ENCODE results near the gene MED20. TPM values are rescaled to one million over a fixed set of nuclear protein-coding genes. Genes with fewer than 3 reads are reported as not detected.

Gene MED20
- polyA plus RNA-seq, 1 donor (not counting 4 experiments of a cell fraction or from before 2014, with no cell fraction given): 37.5 TPM

DNA sequence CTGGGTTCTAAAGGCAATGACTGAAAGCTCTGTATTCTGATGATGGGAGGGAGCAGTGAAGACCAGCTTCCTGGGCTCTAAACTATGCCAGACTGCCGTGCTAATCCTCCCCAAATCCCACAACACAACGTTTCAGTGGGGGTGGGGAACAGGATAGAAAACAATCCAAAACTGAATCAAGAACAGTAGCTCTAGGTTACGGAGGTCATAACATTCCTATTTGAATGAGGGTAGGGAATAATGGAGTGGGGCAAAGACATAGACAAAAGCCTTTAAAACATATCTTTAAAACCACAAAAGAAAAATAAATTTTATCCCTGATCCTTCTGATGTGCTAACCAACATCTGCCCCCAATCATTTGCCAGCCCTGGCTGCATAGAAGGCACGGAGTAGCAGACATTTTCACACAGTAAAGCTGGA is 33.6 kb downstream of the MED20 start:
- Histone ChIP-seq H3K27me3 (ENCODE audit: control insufficient read depth, extremely low read depth, insufficient read depth, low read length) (no peaks in the 10 kb centered on the region), H3K4me1 (ENCODE audit: control insufficient read depth, extremely low read depth, insufficient read depth, low read length) (no peaks in the 10 kb centered on the region), H3K27ac (ENCODE audit: control insufficient read depth, insufficient read depth, low read length) (no peak overlapping the region), H3K36me3 (ENCODE audit: control insufficient read depth in 2 of 2, extremely low read depth in 1 of 2, insufficient read depth in 2 of 2, low read length in 2 of 2) (peaks cover 1 to 4% of the 10 kb centered on the region in 2 experiments), H3K9ac (ENCODE audit: control insufficient read depth, extremely low read depth, insufficient read depth, low read length) (no peak overlapping the region), H2AFZ (ENCODE audit: control insufficient read depth, low read length) (no peak overlapping the region), H3K79me2 (ENCODE audit: control insufficient read depth, insufficient read depth, low read length) (no peaks in the 10 kb centered on the region), H4K20me1 (ENCODE audit: control insufficient read depth, extremely low read depth, insufficient read depth, low read length) (no peaks in the 10 kb centered on the region), H3K4me2 (ENCODE audit: control insufficient read depth, extremely low read depth, insufficient read depth, low read depth, low read length) (no peak overlapping the region), H3K4me3 (ENCODE audit: control insufficient read depth in 2 of 3, extremely low read depth in 1 of 3, insufficient read depth in 2 of 3, low read depth in 1 of 3, low read length in 3 of 3) (no peak overlapping the region), H3K9me3 (ENCODE audit: control insufficient read depth, low read depth, low read length) (no peaks in the 10 kb centered on the region), H3K9me1 (ENCODE audit: control insufficient read depth, extremely low read depth, insufficient read depth, low read length) (no peaks in the 10 kb centered on the region)
- dilution Hi-C loops (cut with MboI; ENCODE audit: extremely low pct_ligation_motif_present, low sequenced_read_pairs): no loop called here
- DNase-seq (ENCODE audit: low read depth, low spot score) (no peak), FAIRE-seq (no peak)
- TF ChIP-seq, protein P1, sequence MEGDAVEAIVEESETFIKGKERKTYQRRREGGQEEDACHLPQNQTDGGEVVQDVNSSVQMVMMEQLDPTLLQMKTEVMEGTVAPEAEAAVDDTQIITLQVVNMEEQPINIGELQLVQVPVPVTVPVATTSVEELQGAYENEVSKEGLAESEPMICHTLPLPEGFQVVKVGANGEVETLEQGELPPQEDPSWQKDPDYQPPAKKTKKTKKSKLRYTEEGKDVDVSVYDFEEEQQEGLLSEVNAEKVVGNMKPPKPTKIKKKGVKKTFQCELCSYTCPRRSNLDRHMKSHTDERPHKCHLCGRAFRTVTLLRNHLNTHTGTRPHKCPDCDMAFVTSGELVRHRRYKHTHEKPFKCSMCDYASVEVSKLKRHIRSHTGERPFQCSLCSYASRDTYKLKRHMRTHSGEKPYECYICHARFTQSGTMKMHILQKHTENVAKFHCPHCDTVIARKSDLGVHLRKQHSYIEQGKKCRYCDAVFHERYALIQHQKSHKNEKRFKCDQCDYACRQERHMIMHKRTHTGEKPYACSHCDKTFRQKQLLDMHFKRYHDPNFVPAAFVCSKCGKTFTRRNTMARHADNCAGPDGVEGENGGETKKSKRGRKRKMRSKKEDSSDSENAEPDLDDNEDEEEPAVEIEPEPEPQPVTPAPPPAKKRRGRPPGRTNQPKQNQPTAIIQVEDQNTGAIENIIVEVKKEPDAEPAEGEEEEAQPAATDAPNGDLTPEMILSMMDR (optimal IDR thresholded peaks at IDR 0.05 in 1 of 3, IDR thresholded peaks at IDR 0.05 in 1 of 3, conservative IDR thresholded peaks at IDR 0.05 in 1 of 3; ENCODE audit: extremely low read depth in 1 of 3, insufficient read depth in 2 of 3, low read length in 3 of 3): no peak
- TF ChIP-seq EZH2 (IDR thresholded peaks at IDR 0.05; ENCODE audit: low read length): no peak

DNA sequence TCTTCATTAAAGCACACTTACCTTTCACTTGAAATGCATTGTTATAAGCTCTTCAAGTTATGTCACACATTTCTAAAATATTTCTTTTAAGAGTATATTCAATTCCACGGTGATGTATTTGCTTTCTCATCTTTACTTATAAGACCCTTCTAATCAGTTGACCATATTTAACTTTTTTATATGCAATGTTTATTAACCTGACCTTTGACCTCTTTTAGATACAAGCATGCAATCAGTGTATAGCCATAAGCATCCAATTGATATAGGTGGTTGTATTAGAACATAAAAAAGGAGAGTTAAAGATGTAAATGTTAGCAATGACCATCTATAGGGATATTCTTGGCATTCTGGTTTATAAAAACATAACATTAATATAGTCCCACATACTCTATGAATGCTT is 35.0 kb downstream of the MED20 start:
- DNase-seq (ENCODE audit: low read depth, low spot score) (no peak), FAIRE-seq (no peak)
- Histone ChIP-seq H3K9ac (ENCODE audit: control insufficient read depth, extremely low read depth, insufficient read depth, low read length) (no peak overlapping the region), H3K27me3 (ENCODE audit: control insufficient read depth, extremely low read depth, insufficient read depth, low read length) (no peaks in the 10 kb centered on the region), H3K4me2 (ENCODE audit: control insufficient read depth, extremely low read depth, insufficient read depth, low read depth, low read length) (no peak overlapping the region), H3K9me3 (ENCODE audit: control insufficient read depth, low read depth, low read length) (no peaks in the 10 kb centered on the region), H4K20me1 (ENCODE audit: control insufficient read depth, extremely low read depth, insufficient read depth, low read length) (no peaks in the 10 kb centered on the region), H3K27ac (ENCODE audit: control insufficient read depth, insufficient read depth, low read length) (no peak overlapping the region), H3K4me3 (ENCODE audit: control insufficient read depth in 2 of 3, extremely low read depth in 1 of 3, insufficient read depth in 2 of 3, low read depth in 1 of 3, low read length in 3 of 3) (no peak overlapping the region), H3K79me2 (ENCODE audit: control insufficient read depth, insufficient read depth, low read length) (no peaks in the 10 kb centered on the region), H3K36me3 (ENCODE audit: control insufficient read depth in 2 of 2, extremely low read depth in 1 of 2, insufficient read depth in 2 of 2, low read length in 2 of 2) (peaks cover 1 to 4% of the 10 kb centered on the region in 2 experiments), H3K9me1 (ENCODE audit: control insufficient read depth, extremely low read depth, insufficient read depth, low read length) (no peaks in the 10 kb centered on the region), H3K4me1 (ENCODE audit: control insufficient read depth, extremely low read depth, insufficient read depth, low read length) (no peaks in the 10 kb centered on the region), H2AFZ (ENCODE audit: control insufficient read depth, low read length) (no peak overlapping the region)
- TF ChIP-seq, protein P1 (optimal IDR thresholded peaks at IDR 0.05 in 1 of 3, IDR thresholded peaks at IDR 0.05 in 1 of 3, conservative IDR thresholded peaks at IDR 0.05 in 1 of 3; ENCODE audit: extremely low read depth in 1 of 3, insufficient read depth in 2 of 3, low read length in 3 of 3): no peak
- no peak for TF ChIP-seq EZH2 (IDR thresholded peaks at IDR 0.05; ENCODE audit: low read length)
- dilution Hi-C loops (cut with MboI; ENCODE audit: extremely low pct_ligation_motif_present, low sequenced_read_pairs): no loop called here
